BLaER1 (cell line): ENCODE results near the gene MTMR12.

Experiments used
- H3K27ac ChIP-seq: shearing (Covaris generic); formaldehyde crosslinking; 2 replicates; pipeline ENCODE4 v1.8.1; 2022
- H3K27me3 ChIP-seq: shearing (Covaris generic); formaldehyde crosslinking; 2 replicates; pipeline ENCODE4 v1.8.1; 2022
- H3K36me3 ChIP-seq: shearing (Covaris generic); formaldehyde crosslinking; 2 replicates; pipeline ENCODE4 v1.8.1; 2022
- H3K4me1 ChIP-seq: shearing (Covaris generic); formaldehyde crosslinking; 2 replicates; pipeline ENCODE4 v1.8.1; 2022
- H3K4me2 ChIP-seq: shearing (Covaris generic); formaldehyde crosslinking; 2 replicates; pipeline ENCODE4 v1.8.1; 2022
- H3K4me3 ChIP-seq: shearing (Covaris generic); formaldehyde crosslinking; 2 replicates; pipeline ENCODE4 v1.8.1; 2022
- H3K9ac ChIP-seq: shearing (Covaris generic); formaldehyde crosslinking; 2 replicates; pipeline ENCODE4 v1.8.1; 2022
- H3K9me3 ChIP-seq: shearing (Covaris generic); formaldehyde crosslinking; 2 replicates; pipeline ENCODE4 v1.8.1; 2022
- H4K20me1 ChIP-seq: shearing (Covaris generic); formaldehyde crosslinking; 2 replicates; pipeline ENCODE4 v1.8.1; 2022
- Cebpa-rat ChIP-seq: shearing (Covaris generic); IDR thresholded peaks from 2 replicates; pipeline ENCODE4 v1.8.1; 2022

The MTMR12 gene

GRCh38 chr5:32277798-32278197 lies 34.9 kb downstream of the MTMR12 start:
- peak overlapping the region; percentile 53 for H3K4me2 ChIP-seq

GRCh38 chr5:32276173-32276853 lies 36.4 kb downstream of the MTMR12 start:
- Histone ChIP-seq H3K27me3 (no peaks in the 10 kb centered on the region), H3K9me3 (no peaks in the 10 kb centered on the region), H3K4me2 (peak overlapping the region; percentile 53), H4K20me1 (no peaks in the 10 kb centered on the region), H3K27ac (peak overlapping the region; percentile 28; the same call in 1 of the 2 replicates), H3K4me1 (peaks cover 86% of the 10 kb centered on the region), H3K9ac (no peak overlapping the region), H3K36me3 (peaks cover 38% of the 10 kb centered on the region), H3K4me3 (no peak overlapping the region)
- TF ChIP-seq Cebpa-rat: no peak

More at GRCh38 chr5:32277798-32278197, 34.9 kb downstream of the MTMR12 start:
- peaks cover under 1% of the 10 kb centered on the region; the same call in 1 of the 2 replicates for H4K20me1 ChIP-seq
- H3K36me3 ChIP-seq: peaks cover 37% of the 10 kb centered on the region
- no peak for TF ChIP-seq Cebpa-rat
- H3K27ac ChIP-seq: peak overlapping the region; percentile 16; the same call in 1 of the 2 replicates
- no peaks in the 10 kb centered on the region for H3K27me3 ChIP-seq
- H3K9ac ChIP-seq: no peak overlapping the region
- peaks cover 90% of the 10 kb centered on the region for H3K4me1 ChIP-seq
- no peaks in the 10 kb centered on the region for H3K9me3 ChIP-seq
- no peak overlapping the region for H3K4me3 ChIP-seq

GRCh38 chr5:32275396-32275741 lies 37.4 kb downstream of the MTMR12 start:
- Histone ChIP-seq H3K9me3 (no peaks in the 10 kb centered on the region), H4K20me1 (no peaks in the 10 kb centered on the region), H3K36me3 (peaks cover 46% of the 10 kb centered on the region), H3K27ac (peak overlapping the region; percentile 64), H3K4me3 (no peak overlapping the region), H3K27me3 (no peaks in the 10 kb centered on the region), H3K4me2 (peak overlapping the region; percentile 57), H3K4me1 (peaks cover 76% of the 10 kb centered on the region), H3K9ac (0 out of 2 replicates have a peak overlapping the region, but pooled peaks have one; percentile 18)
- TF ChIP-seq Cebpa-rat: no peak

DNA sequence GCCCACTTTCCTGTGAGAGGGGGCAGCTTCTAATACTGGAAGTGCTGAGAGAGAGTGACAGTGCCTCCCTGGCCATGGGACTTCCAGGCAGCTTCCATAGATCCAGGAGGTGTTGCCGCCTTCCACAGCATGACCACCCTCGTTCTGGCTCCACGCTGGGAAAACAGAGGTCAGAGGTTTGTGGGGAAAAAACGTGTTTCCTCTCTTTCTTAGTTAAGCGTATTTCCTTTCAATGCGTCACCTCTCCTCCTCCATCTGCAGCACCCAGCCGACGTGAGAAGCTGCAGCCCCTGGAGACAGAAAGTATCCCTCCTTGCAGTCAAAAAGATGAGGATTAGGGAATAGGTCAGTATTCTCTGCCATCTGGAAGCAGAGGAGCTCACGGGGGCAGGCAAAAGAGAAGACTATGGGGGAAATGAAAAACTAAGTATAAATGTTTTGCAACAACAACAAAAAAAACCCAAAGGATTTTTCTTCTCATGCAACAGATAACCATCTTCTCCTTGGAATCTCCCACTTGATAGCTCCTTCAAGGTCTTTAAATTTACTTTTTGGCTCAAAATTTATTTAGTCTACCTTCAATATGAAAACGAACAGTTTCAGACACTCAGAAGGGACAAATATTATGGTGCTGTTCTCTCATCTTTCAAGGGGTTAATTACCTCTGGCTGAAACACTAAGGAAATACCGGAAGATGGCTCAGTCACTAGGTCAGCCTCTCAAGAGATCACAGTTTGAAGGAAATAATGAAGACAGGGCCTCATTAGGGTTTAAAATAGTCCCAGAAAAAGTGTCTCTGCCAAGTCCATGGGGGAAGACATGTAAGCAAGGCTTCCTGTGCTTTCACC lies 38.0 kb downstream of the MTMR12 start:
- Histone ChIP-seq H3K27ac (peak overlapping the region; percentile 64), H3K27me3 (no peaks in the 10 kb centered on the region), H3K9me3 (no peaks in the 10 kb centered on the region), H3K36me3 (peaks cover 51% of the 10 kb centered on the region), H3K4me2 (peak overlapping the region; percentile 57), H3K4me3 (no peak overlapping the region), H3K4me1 (peaks cover 70% of the 10 kb centered on the region), H4K20me1 (no peaks in the 10 kb centered on the region), H3K9ac (peak overlapping the region; percentile 44; the same call in 1 of the 2 replicates)
- TF ChIP-seq Cebpa-rat: no peak

GRCh38 chr5:32273821-32274220 lies 38.9 kb downstream of the MTMR12 start:
- Histone ChIP-seq H3K4me1 (peaks cover 61% of the 10 kb centered on the region), H3K27me3 (no peaks in the 10 kb centered on the region), H3K9ac (no peak overlapping the region), H4K20me1 (no peaks in the 10 kb centered on the region), H3K27ac (no peak overlapping the region), H3K4me2 (peak overlapping the region; percentile 57), H3K36me3 (peaks cover 56% of the 10 kb centered on the region), H3K9me3 (no peaks in the 10 kb centered on the region), H3K4me3 (no peak overlapping the region)
- no peak for TF ChIP-seq Cebpa-rat

DNA sequence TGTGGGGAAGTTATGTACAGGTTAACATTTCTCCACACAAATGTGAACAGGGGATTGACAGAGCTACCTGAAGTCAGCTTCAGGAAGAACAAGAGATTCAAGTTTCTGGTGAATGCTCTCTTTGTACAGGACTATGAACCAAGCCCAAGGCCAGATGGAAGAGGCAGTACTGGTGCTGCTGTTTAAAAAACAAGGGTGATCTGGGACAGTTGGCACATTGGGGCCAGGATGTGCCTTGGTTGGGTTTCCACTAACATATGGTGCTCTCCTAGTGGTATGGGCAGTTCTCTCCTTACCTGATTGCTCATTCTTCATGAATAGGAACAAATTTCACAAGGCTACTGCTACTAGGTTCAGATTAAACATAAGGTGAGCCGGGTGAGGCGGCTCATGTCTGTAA lies 40.0 kb downstream of the MTMR12 start:
- Histone ChIP-seq H3K36me3 (peaks cover 67% of the 10 kb centered on the region), H3K4me2 (peak overlapping the region; percentile 27), H3K4me1 (peaks cover 50% of the 10 kb centered on the region), H3K27me3 (no peaks in the 10 kb centered on the region), H3K9ac (no peak overlapping the region), H3K4me3 (no peak overlapping the region), H3K27ac (no peak overlapping the region), H3K9me3 (no peaks in the 10 kb centered on the region), H4K20me1 (no peaks in the 10 kb centered on the region)
- TF ChIP-seq Cebpa-rat: no peak

DNA sequence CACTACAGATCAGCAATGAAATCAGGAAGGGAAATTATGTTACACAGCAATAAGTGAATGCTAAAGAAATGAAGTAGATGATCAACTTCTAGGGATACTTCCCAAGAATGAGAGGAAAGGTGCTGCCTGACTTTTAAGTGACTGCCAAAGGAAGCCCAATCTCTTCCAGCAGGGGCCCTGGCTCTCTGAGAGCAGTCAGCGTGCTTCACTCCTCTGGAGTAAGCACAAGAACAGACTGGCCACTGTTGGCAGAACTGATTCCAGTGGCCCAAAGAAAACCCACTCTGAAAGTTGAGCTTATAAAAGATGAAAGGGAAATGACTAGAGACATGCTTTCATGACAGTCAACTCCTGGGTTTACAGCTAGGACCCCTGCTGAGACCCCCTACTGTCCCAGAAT lies 41.8 kb downstream of the MTMR12 start:
- H3K4me2 ChIP-seq: no peak overlapping the region
- H3K9me3 ChIP-seq: no peaks in the 10 kb centered on the region
- peaks cover 83% of the 10 kb centered on the region for H3K36me3 ChIP-seq
- H3K27ac ChIP-seq: no peak overlapping the region
- H3K4me1 ChIP-seq: peaks cover 32% of the 10 kb centered on the region
- H3K4me3 ChIP-seq: no peak overlapping the region
- no peaks in the 10 kb centered on the region for H3K27me3 ChIP-seq
- no peaks in the 10 kb centered on the region for H4K20me1 ChIP-seq
- H3K9ac ChIP-seq: no peak overlapping the region
- no peak for TF ChIP-seq Cebpa-rat

DNA sequence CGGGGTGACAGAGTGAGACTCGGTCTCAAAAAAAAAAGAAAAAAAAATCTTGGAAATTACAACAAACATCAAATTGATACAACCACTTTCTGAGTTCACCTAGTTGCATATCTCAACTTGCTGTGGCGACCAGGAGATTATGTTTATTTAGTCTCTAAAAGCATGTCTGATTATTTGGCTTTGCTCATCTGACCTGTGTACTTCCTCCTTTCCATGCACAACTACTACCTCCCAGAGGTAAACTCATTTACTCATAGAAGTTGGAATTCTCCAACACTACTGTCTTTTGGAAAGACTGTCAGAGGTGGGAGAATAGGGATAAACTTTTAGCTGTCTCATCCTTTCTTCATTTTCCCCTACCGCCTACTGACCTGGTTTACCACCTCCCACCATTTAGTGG lies 42.6 kb downstream of the MTMR12 start:
- no peak overlapping the region for H3K4me2 ChIP-seq
- peaks cover 91% of the 10 kb centered on the region for H3K36me3 ChIP-seq
- H4K20me1 ChIP-seq: no peaks in the 10 kb centered on the region
- no peak for TF ChIP-seq Cebpa-rat
- H3K27me3 ChIP-seq: no peaks in the 10 kb centered on the region
- H3K4me3 ChIP-seq: no peak overlapping the region
- no peak overlapping the region for H3K27ac ChIP-seq
- peaks cover 24% of the 10 kb centered on the region for H3K4me1 ChIP-seq
- H3K9me3 ChIP-seq: no peaks in the 10 kb centered on the region
- no peak overlapping the region for H3K9ac ChIP-seq

- H3K9me3 ChIP-seq: 0 out of 2 replicates have a peak, but pooled peaks cover 4% of the 10 kb centered on the region
- peaks cover 9% of the 10 kb centered on the region for H3K4me1 ChIP-seq
- no peaks in the 10 kb centered on the region for H4K20me1 ChIP-seq
- H3K27me3 ChIP-seq: no peaks in the 10 kb centered on the region
- no peak overlapping the region for H3K4me3 ChIP-seq
- TF ChIP-seq Cebpa-rat: no peak
- H3K36me3 ChIP-seq: peaks cover 99% of the 10 kb centered on the region
- H3K27ac ChIP-seq: no peak overlapping the region
- no peak overlapping the region for H3K9ac ChIP-seq
- no peak overlapping the region for H3K4me2 ChIP-seq
Measured at GRCh38 chr5:32265902-32266301, 46.8 kb downstream of the MTMR12 start.
